GM19023 (cell line): ENCODE data around the gene AUH.
"Not testable (repeated sequence)": the region's sequence is repeated elsewhere in the genome, so short reads cannot be mapped to it uniquely, and the experiment has no call there.

Source experiments
- ATAC-seq: cut with Tn5 transposase; IDR thresholded peaks from one replicate; pipeline ENCODE4 v1.9.1; 2021; ENCODE audit warnings: mild to moderate bottlenecking, moderate library complexity; ENCODE audit not compliant: unreplicated experiment

The AUH gene

GRCh38 chr9:91361291-91362050, at the start of gene AUH:
Gene AUH (minus strand): TSS chr9:91361918. CDS start chr9:91361889, 29 bp downstream.
- peak; percentile 91 for ATAC-seq

- ATAC-seq = no peak
These were observed 49.5 kb upstream of the AUH start for GRCh38 chr9:91411096-91411771.

DNA sequence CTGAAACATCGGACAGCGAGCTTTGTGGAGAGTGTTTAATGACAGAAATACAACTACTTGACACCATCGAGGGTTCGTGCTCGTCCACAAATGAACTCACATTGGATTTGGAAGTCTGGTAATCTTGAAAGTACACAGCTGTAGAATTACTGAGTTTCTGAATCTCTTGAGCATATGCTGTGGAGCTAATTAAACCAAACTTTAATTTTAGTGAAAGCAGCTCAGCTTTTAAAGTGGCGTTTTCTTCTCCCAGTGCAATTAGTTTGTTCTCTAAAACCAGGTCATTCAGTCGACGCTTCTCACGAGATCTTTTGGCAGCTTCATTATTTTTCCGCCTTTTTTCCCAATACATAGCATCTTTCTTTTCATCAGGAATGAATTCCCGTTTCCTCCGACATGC, 48.4 kb upstream of the AUH start:
- ATAC-seq = no peak

GRCh38 chr9:91408475-91408874, 46.8 kb upstream of the AUH start:
- ATAC-seq = no peak

GRCh38 chr9:91407580-91408318, 46.0 kb upstream of the AUH start:
- ATAC-seq = no peak

DNA sequence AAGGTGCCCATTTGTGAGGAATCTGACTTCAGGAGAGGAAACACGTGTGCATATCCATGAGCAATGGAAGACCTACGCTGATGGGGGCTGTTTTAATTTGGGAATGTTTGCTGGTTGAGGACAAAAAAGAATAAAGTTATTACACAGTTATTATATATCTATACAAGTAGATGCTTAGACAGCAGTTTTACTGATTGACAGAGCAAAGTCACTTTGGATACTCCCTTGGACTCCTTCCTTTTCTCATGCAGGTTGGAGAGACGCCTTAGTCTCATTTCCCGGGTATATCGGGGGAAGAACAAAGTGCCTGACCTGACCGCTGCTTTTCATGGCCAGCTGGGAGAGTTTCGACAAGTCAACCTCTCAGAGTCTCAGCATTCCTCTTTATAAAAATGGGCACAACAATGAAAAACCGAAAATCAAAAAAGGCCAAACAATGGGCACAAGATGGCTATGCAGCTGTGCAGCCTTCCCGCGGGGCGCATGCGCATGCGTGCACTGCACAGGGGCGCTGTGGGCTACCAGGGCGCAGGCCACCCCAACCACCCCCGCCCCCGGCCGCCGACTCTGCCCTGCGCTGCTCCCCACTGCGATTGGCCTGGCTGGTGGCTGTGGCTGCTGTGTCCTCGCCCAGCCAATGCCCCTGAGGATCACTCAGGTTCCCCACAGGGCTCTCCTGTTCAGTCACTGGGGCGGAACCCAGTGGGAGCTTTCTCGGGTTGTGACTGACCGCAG, 43.8 kb upstream of the AUH start:
- ATAC-seq = no peak

DNA sequence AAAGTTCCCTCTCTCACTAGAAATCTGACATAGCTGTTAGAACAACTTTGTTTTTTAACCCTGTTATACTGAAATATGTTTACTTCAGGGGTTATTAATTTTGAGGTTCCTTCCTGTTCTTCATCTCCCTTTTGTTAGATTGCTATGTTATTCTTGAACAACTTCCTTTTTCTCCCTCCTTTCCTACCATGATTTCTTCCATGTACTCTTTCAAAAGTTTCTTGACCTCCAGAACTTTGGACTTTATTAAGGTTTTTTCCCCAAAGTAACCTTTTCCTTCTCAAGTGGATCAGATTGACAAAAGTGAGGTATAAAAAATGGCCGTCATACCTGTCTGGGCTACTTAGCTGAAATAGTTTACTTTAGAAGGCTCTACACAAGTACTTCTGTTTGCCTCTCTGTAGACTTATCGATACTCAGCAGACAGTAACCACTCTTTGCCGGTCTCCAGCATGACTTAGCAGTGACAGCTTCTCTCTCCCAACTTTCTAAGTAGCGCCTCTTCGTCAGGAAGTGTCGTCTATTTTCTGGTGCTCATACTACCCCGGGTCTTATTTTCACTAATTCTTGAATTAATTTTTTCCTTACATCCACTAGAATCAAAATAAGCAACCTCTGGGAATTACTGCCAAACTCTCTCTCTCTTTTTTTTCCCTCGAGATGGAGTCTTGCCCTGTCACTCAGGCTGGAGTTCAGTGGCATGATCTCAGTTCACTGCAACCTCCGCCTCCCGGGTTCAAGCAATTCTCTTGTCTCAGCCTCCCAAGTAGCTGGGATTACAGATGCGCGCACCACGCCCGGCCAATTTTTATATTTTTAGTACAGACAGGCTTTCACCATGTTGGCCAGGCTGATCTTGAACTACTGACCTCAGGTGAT, 42.2 kb upstream of the AUH start:
- ATAC-seq = no peak

- ATAC-seq = no peak
These were observed 37.2 kb upstream of the AUH start for GRCh38 chr9:91398926-91399325.

DNA sequence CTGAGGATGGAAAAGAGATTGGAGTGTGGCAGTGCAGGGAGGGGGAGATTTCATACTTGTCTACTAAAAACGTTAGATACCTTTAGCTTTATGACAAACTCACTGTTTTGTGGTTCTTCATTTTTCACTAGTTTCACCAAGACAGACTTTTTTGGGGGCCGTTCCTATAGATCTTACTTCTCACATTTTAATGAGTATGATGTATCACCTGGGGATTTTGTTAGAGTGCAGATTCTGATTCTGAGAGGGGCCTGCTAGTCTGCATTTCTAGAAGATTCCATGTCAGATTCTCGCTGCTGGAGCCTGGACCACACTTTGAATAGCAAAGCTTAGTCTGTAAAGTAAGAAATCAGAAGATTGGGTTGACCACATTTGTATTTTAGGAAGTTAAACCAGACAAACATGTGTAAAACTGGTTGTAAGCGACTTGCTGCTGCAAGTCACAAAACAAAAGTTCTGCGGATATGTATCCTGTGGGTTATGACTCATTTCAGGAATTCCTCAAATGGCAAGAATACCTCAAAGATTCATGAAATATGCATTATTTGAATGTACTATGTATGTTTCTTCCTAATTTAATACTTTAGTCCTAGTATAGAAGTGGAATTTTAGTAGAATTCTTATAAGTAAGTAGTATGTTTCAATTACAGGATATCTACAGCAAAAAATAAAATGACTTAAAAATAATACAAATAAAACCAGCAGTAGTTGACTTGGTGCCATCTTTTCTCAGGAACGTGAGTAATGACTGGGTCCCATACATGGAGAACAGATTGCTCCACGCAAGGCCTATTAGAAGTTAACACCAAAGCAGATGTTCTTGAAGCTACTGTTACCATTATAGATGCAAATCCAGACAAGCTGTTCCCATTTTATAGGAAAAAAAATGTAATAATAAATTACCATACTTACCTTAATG, 34.1 kb upstream of the AUH start:
- ATAC-seq = no peak

DNA sequence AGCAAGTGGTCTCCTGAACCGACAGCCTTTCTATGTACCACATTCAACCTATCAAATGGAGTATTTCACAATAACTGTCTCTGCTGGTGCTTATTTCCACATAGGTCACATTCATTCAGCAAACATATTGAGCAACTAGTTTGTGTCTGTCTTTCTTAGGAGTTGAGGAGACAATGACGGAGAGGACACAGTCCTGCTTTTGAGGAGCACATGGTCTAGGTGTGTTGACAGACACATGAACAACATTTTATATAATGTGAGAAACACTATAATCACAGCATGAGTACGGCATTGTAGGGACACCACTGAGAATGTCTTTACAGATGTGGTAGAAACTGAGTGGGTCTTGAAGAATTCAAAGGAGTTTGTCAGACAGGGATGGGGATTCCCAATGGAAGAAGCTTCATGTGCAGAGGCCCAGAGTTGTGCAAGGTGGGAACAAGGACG, 33.4 kb upstream of the AUH start:
- ATAC-seq = no peak

GRCh38 chr9:91393826-91394225, 32.1 kb upstream of the AUH start:
- no peak for ATAC-seq

DNA sequence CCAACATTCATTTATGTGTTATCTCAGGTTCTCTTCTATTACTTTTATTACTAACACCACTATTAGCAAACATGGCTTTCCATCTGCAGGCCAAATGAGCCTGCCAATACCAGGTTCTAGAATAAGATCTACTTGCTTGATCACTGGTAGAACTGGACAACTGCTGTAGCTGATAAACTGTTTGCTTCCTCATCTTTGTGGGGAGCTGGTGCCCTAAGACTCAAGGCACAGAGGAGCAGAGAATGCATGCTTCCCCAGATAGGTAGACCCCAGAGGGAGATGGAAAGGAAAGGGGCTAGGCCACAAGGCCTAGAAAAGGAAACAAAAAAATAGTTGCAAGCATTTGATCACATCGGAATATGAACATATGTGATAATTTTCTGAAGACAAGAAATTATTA, 30.7 kb upstream of the AUH start:
- ATAC-seq = no peak

DNA sequence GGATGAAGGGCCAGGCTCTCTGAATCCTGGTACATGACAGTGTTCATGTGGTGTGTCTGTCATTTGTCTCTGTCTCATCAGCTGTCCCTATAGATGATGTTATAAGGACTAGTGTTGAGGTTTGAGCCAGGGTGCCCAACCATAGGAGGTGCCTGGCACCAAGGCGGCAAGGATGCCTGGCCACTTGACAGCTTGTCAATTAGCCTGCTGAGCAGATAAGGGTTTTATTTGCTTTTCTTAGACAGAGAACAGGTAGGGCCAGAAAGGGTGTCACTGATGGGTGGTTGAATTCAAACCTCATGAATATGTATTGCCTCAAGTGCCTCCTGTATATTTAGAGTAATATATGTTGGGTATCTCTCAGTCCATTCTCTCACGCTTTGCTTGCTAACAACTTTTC, 30.1 kb upstream of the AUH start:
- no peak for ATAC-seq

DNA sequence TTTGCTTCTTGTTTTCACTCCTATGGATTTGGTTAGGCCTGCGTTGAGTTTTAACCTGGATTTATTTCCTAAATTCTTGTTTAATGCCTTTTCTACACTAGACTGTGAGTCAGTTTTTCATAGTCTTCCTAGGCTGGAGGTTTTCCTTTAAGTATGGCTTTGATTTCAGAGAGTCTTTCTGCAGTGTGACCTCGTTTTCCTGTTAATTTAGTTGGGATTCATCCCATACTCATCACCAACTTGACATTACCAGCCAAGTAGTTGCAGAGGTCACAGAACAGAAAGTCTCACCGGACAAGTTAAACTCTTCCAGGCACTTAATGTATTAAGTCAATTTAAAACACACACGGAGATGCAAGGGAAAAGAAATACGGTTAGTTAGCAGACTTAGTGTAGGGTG, 29.7 kb upstream of the AUH start:
- no peak for ATAC-seq

- not testable (repeated sequence) for ATAC-seq
These were observed 28.0 kb upstream of the AUH start for GRCh38 chr9:91389686-91390085.

- ATAC-seq = no peak
These were observed 25.0 kb upstream of the AUH start for GRCh38 chr9:91386765-91387164.

DNA sequence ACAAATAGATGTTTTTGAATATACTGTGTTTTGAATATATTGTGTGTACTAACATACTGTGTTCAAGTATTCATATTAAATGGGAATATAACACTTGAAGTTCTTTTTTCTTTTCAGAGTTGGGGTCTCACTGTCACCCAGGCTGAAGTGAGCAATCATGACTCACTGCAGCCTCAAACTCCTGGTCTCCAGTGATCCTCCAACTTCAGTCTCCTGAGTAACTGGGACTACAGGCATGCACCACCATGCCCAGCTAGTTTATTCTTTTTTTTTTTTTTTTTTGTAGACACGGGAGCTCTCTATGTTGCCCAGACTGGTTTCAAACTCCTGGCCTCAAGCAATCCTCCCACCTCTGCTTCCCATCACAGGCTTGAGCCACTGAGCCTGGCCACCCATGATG, 23.2 kb upstream of the AUH start:
- no peak for ATAC-seq

- ATAC-seq = no peak
These were observed 21.9 kb upstream of the AUH start for GRCh38 chr9:91383577-91383976.

DNA sequence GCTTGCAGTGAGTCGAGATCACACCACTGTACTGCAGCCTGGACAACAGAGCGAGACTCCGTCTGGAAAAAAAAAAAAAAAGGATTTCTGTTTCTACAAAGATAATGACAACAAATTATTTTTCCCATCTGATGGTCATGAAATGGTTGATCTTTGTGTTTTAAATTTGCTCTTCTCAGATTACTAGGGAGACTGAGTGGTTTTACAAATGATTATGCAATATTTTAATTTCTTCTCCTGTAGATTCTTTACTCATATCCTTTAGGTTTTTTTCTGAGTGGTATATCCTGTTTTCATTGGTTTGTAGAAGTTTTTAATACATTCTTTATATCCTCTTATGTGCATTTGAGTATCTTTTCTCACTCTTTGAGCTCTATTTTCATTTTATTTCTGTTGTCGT, 20.6 kb upstream of the AUH start:
- ATAC-seq = no peak
